Measurements from ENCODE around the gene SSH3. TPM values are rescaled to one million over a fixed set of nuclear protein-coding genes. Genes with fewer than 3 reads are reported as not detected.

SSH3 gene
- total RNA-seq, 2 donors from 2014 or later, result 16.2 to 30.6 TPM

DNA sequence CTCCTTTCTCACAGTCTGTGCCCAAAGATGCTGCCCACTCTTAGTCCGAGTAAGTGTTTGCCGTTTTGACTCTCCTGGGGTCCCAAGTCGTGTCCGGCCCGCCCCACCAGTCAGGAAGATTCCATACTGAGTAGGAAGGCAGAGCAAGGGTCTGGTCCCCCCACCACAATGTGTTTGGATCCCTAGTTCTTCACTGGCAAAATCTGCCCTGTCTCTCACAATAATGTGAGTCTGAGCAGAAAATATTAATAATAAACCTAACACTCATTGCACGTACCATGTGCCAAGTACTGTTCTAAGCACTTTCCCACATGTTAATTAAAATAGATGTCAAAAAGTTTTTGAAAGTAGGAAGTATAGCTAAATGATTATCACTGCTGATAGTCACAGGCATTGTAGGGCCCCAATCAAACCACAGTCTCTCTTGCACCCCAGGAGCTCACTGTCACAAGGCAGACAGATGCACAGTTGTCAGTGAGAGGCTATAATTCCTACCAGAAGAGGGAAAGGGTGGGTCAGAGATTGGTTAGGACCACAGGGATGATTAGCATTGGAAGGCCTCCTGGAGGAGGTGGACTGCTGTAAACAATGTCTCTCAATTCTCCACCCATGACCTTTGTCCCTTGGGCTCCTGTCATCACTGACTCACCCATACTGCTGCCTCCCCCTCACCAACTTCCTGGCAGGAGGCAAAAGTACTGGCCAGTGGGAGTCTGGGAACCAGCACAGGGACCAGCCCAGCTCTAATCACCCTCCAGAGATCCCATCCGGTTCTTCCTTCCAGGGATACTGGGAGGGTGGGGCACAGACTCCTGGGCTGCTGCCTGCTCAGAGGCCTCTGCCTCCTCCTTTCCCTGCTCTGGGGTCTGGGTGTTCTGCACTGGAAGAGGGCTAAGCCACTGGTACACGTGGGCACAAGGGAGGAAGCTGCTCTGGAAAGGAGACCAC is 51.0 kb downstream of the SSH3 start:
- H3K9me3 ChIP-seq, result no peaks in the 10 kb centered on the region
- peak overlapping the region; percentile 98 to 100 (median 98) for H3K27ac ChIP-seq
- TF ChIP-seq POLR2A (IDR thresholded peaks at IDR 0.05), result no peak
- TF ChIP-seq, protein P1, sequence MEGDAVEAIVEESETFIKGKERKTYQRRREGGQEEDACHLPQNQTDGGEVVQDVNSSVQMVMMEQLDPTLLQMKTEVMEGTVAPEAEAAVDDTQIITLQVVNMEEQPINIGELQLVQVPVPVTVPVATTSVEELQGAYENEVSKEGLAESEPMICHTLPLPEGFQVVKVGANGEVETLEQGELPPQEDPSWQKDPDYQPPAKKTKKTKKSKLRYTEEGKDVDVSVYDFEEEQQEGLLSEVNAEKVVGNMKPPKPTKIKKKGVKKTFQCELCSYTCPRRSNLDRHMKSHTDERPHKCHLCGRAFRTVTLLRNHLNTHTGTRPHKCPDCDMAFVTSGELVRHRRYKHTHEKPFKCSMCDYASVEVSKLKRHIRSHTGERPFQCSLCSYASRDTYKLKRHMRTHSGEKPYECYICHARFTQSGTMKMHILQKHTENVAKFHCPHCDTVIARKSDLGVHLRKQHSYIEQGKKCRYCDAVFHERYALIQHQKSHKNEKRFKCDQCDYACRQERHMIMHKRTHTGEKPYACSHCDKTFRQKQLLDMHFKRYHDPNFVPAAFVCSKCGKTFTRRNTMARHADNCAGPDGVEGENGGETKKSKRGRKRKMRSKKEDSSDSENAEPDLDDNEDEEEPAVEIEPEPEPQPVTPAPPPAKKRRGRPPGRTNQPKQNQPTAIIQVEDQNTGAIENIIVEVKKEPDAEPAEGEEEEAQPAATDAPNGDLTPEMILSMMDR (IDR thresholded peaks at IDR 0.05), result no peak
- H3K4me1 ChIP-seq, result peaks cover 75% of the 10 kb centered on the region
- WGBS, 2 donors, result 3 to 14% methylated on average over 5 to 7 of the region's 8 CpGs
- peak overlapping the region in 1 of 2 donors; percentile 62 for H3K4me3 ChIP-seq
- ATAC-seq (peak; percentile 16), DNase-seq (peak; percentile 62 to 90 (median 75))
- H3K27me3 ChIP-seq, result no peaks in the 10 kb centered on the region
- no peaks in the 10 kb centered on the region for H3K36me3 ChIP-seq (replicated peaks in 1 of 2; ENCODE audit: insufficient read depth in 1 of 2, low read depth in 2 of 2)
- intact Hi-C loops (cut with DNase I), result no loop called here

DNA sequence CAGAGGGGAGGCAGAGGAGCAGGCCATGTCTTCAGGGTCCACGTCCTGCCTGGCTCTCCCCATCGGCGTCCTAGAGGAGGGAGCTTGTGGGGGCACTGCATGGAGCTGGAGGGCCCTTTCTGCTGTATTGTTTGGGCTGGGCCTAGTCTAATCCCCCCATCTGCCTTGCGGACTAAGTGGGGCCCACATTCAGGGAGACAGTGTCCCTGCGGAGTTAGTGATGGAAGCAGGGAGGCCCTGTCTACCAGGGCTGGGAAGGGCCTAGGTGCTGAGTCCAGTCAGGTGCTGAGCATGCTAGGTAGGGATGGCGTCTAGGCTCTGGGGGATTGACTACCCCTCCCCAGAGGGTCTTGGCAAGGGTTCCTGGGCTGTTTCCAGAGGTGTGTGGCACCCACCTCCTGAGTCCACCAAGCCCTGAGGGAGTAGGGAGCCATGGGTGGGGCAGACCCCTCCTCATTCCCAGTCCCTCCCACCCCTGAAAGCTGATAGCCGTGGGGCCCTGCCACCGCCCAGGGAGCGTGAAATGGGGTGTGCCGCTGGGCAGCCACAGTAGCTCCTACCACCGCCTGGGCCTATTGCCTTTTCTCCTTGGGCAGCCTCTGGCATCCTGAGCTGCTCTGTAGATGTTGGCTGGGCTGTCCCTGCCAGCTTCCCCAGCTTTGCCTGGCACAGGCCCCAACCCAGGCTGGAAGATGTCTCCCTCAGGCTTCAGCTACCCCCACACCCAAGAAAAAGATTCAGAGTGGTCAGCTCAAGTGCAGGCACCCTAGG is 51.9 kb downstream of the SSH3 start:
- H3K27ac ChIP-seq, result peak overlapping the region; percentile 98 to 100 (median 98)
- no peak overlapping the region for H3K4me3 ChIP-seq
- DNase-seq, result peak in 1 of 4 donors; percentile 30
- intact Hi-C loops (cut with DNase I), result no loop called here
- H3K27me3 ChIP-seq, result no peaks in the 10 kb centered on the region
- TF ChIP-seq POLR2A (IDR thresholded peaks at IDR 0.05), result no peak
- TF ChIP-seq, protein P1 (IDR thresholded peaks at IDR 0.05), result no peak
- H3K9me3 ChIP-seq, result no peaks in the 10 kb centered on the region
- ATAC-seq, result no peak
- H3K4me1 ChIP-seq, result peaks cover 67% of the 10 kb centered on the region
- WGBS, 2 donors, result 73 to 83% methylated on average over 2 to 11 of the region's 11 CpGs
- no peaks in the 10 kb centered on the region for H3K36me3 ChIP-seq (replicated peaks in 1 of 2; ENCODE audit: insufficient read depth in 1 of 2, low read depth in 2 of 2)

DNA sequence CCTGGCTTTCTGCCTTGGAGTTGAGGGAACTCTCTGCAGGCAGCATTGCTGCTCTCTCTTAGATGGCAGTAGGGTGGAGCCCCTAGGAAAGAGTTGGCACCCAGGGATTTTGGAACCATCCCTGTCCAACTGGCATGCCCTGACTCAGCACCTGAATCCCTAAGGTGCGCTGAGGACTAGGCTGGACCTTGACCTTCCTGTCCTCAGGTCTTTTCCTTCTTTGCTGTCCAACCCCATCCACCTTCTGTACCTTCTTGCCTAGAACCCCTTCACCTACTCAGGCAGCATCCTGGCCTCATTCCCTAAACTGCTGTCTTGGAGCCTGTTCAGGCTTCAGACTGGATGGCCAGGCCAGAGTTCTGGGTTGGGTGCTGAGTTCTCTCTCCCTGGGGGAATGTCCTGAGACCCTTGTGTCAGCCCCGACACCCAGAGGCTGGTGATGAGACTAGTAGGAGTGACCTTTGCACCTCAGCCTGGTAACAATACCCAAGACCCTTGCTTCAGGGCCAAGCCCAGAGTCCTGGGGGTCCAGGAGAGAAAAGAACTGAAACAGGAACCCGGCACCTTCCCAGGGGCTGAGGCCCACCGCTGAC is 52.6 kb downstream of the SSH3 start:
- peak overlapping the region; percentile 98 to 100 (median 98) for H3K27ac ChIP-seq
- no peaks in the 10 kb centered on the region for H3K27me3 ChIP-seq
- DNase-seq (no peak), ATAC-seq (no peak)
- WGBS, 2 donors, result 47 to 63% methylated on average over 2 to 4 of the region's 4 CpGs
- TF ChIP-seq, protein P1 (IDR thresholded peaks at IDR 0.05), result no peak
- TF ChIP-seq POLR2A (IDR thresholded peaks at IDR 0.05), result no peak
- H3K4me3 ChIP-seq, result no peak overlapping the region
- H3K9me3 ChIP-seq, result no peaks in the 10 kb centered on the region
- peaks cover 62% of the 10 kb centered on the region for H3K4me1 ChIP-seq
- intact Hi-C loops (cut with DNase I), result no loop called here
- H3K36me3 ChIP-seq (replicated peaks in 1 of 2; ENCODE audit: insufficient read depth in 1 of 2, low read depth in 2 of 2), result no peaks in the 10 kb centered on the region

DNA sequence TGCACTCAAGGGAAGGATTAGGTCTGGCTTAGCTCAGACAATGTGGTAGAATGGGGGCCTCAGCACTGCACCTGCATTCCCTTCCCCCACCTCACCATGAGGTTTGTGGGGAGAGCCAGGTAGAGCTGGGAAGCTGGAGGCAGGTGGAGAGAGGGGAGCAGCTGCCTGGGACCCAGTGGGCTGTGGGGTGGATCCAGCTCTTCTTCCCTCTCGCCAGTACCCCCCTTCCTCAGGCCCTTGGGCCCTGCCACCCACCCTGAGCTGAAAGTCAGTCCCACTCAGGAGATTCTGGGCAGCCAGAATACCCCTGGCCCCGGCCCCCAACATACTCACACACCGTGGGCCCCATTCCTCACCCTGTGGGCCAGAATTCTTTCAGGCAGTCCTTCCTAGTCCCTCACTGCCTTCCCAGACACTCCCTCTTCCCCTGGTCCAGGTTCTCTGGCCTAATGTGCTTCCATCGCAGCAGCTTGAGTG is 53.1 kb downstream of the SSH3 start:
- H3K36me3 ChIP-seq (replicated peaks in 1 of 2; ENCODE audit: insufficient read depth in 1 of 2, low read depth in 2 of 2), result no peaks in the 10 kb centered on the region
- TF ChIP-seq, protein P1 (IDR thresholded peaks at IDR 0.05), result no peak
- no peak for TF ChIP-seq POLR2A (IDR thresholded peaks at IDR 0.05)
- H3K4me1 ChIP-seq, result peaks cover 57% of the 10 kb centered on the region
- no peaks in the 10 kb centered on the region for H3K9me3 ChIP-seq
- peak overlapping the region; percentile 98 to 100 (median 98) for H3K27ac ChIP-seq
- DNase-seq (no peak), ATAC-seq (no peak)
- WGBS, 2 donors, result 29 to 43% methylated on average over 4 of the region's 4 CpGs
- no peak overlapping the region for H3K4me3 ChIP-seq
- H3K27me3 ChIP-seq, result no peaks in the 10 kb centered on the region
- intact Hi-C loops (cut with DNase I), result no loop called here
